Stimulated activated CD4-positive, alpha-beta T cell treated with anti-CD3 and anti-CD28 coated beads, Interleukin-12 subunit alpha, Interleukin-12 subunit beta, amount 100 ng/mL, for 48 hours (primary cell): Measurements from ENCODE around the gene RAB11FIP4.
A peak's percentile ranks its signal among the peaks of the same experiment; 100 is the strongest.

Experiments used
- DNase-seq, 3 donors: peaks; one replicate each; pipeline ENCODE4 v3.0.0-alpha.2; 2020; ENCODE audit warnings: low read depth in 2 of 3, low spot score in 1 of 3

RAB11FIP4 gene

DNA sequence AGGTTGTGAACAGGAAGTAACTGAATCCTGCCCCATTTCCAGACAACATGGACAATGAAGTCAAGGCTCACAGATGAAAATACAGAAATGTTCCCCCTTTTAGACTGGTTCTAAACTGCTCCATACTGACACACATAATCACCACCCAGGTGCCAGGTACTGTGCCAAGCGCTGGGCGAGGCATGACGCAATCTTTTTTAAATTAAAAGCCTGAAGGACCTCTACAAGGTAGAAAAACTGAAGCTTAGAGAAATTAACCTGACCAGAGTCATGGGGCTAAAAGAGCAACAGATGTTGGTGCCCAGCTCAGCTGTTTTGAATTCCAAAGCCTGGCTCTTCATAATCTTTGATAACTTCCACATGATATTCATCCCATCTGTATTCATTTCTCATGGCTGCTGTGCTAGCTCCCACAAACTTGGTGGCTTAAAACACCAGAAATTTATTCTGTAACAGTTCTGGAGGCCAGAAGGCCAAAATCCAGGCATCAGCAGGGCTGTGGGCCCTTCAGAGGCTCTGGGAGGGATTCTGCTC, 4.9 kb upstream of the RAB11FIP4 start:
- DNase-seq, result no peak

DNA sequence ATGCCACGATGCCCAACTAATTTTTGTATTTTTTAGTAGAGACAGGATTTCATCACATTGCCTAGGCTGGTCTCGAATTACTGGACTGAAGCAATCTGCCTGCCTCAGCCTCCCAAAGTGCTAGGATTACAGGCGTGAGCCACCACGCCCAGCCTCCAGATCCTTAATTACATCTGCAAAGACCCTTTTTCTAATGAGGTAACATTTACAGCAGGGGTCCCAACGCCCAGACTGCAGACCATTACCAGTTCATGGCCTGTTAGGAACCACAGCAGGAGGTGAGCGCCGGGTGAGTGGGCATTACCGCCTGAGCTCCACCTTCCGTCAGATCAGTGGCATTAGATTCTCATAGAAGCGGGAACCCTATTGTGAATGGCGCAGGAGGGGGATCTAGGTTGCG, 4.0 kb upstream of the RAB11FIP4 start:
- no peak for DNase-seq

- no peak for DNase-seq
Observed at GRCh38 chr17:31388351-31388750, 3.1 kb upstream of the RAB11FIP4 start.

DNA sequence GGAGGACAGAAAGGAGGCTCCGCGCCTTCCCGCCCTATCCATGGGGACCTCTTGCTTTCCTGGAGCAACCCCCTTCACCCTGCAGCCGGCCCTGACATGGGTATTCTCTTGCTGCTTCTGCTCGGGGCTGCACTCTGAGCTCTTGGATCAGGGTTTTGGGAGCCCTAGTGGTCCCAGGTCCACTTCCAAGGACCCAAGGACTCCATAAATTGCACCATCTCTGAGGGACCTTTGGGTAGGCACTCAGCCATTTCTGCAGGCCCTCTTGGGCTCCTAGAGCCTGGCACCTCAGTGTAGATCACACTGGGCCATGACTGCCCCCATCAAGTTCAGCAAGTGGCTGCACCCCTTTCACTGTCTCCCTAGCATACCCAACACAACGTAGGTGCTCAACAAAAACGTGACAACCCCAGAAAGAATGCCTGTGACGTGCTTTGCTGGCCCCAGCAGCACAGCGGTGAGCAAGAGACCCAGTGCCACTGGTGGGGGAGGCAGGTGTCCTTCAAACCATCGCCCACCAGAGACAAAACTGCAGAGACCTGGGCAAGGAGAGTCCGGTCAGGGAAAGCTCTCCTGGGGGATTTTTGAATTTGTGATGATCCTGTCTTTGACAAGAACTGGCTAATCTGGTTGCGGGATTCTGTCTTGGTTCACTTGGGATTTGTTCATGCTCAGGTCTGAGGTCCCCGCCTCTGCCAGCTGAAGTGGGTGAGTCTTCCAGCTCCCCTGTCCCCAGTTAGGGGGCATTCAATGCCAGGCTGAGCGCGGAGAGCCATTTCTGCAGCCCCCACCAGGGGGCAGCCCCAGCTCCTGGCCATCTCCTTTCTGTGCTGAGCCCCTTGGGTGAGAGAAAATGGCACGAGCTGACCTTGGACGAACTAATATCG, 2.5 kb upstream of the RAB11FIP4 start:
- DNase-seq, result peak in 1 of 3 donors; percentile 34

GRCh38 chr17:31389657-31390381, 1.7 kb upstream of the RAB11FIP4 start:
- no peak for DNase-seq

DNA sequence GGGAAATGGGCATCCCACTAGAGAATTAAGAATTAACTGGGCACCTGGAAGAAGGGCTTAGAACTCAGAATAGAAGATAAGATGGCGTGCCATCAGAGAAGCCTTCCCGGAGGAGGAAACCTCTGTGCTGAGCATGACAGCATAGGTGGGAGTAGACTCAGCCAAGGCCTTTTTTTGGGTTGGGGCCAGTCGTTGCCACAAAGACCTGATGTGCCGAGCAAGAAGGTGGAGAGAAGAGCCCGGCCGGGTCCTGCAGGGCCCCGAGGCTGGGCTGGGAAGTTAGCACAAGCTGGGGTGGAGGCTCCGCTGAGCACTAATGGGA, 1.1 kb upstream of the RAB11FIP4 start:
- DNase-seq, result no peak

GRCh38 chr17:31390748-31391495, 553 bp upstream of the RAB11FIP4 start:
- DNase-seq, result no peak

DNA sequence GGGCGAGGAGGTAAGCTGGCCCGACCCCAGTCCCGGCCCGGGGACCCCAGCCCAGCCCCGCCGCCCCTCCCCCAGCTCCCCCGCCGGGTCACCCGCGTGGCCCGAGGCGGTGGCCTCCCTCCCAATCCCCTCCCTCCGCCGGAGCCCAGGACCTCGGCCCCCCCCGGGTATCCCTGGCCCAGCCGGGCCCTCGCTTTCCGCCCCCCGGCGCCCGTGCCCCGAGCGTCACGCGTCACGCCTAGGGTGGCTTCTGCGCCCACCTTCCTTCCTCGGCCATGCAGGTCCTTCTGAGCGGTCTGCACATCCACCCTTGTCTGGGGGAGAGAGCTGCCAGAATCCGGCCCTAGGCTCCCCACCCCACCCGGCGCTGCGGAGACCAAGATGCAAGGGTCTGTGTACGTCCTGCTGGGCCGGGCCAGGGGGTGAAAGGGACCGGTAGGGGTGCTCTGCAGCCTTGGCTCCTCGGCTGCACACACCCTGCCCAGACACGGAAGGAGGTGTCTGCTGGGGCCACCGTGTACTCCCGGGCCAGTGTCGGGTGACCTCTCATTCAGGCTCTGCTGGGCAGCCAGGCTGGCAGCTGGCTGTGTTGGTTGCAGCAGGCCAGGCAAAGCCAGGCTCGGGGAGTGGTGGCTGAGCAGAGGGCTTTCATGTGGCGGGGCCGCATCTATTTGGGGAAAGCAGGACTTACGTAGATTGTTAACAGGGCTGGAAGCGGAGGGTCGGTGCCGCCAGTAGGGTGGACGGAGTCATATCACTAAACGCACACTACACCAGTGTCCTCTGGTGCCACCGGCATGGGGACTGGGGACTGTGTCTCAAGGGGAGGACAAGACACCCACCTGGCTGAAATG, 754 bp downstream of the RAB11FIP4 start:
- no peak for DNase-seq

DNA sequence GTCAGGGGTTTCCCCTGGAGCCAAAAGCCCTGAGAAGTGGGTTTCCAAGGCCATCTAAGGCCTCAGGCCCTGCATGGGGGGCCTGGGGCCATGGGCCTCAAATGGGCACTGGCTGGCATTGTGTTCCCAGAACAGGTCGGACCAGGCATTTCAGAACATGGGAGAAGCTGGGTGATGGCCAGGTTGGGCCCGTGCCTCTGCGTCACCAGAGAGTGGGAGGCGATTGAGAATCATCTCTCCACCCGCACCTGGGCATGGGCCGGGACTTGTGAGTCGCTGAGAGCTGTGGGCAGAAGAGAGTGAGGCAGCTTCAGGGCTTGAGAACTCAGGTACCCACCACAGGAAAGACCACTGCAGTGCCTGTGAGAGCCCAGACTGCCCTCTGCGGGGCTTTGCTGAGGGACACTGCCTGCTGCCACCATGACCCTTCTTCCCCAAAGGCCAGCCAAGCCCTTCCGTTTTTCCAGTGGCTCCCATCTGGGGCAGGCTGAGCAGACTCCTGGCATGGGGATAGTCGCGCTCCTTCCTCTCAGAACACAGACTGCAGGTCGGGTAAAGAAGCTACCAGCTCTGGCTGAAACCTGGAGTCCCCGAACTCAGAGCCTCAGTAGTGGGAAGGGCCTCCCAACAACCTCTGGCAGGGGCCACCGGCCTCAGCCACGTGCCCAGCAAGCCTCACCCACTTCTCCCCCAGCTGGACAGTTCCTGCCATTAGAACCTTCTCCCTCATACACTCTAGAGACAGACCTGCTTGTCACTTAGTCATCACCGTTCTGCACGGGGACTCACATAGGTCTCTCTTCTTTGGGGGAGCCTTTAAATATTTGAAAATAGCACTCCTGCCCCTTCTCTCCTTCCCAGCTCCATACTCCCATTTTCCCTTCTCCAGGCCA, 1.6 kb downstream of the RAB11FIP4 start:
- no peak for DNase-seq

DNA sequence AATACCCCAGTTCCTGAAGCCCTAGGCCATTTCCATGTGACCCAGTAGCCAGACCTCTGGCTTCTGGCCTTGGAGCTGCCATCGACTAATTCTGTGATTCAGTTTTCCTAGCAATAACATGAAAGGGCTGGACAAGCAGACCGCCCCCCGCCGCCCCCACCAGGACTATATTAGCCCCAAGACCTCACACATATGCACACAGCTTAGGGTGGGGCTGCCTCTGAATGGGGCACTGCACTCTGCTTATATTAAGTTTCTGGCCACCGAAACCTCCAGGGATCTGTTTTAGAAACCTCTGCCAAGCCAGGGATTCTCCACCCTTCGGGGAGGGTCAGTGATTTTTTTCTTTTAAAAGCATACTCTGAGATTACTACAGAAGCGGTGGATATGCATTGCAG, 2.3 kb downstream of the RAB11FIP4 start:
- DNase-seq, result no peak

GRCh38 chr17:31394544-31394943, 3.1 kb downstream of the RAB11FIP4 start:
- peak in 1 of 3 donors; percentile 38 for DNase-seq

DNA sequence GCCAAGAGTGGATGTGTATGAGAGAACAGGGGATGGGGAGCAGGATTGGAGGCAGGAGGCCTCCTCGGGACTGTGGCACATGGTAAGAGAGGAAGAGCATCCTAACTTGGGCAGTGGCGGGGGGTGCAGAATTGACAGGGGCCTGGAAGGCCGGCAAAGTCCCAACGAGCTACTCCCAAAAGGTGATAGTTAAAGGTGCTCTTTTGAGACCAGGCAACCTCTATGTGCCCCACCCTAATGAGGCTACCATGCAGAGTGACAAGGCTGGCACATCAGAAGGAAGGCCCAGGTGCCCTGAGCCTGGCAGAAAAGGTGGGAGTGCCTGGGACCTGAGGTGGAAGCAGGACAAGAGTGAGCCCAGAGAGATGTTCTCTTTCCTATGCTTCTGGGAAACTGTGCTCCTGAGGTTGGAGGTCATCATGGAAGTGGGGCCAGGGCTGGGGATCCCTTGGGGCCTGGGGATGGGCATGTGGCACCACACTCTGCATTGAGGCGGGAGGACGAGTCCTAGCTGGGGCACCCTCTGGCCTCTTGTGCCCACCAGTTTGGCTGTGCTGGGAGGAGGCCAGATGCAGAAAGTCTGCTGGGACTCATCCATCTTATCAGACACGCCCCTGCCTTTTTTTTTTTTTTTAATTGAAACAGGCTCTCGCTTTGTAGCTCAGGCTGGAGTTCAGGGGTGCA, 5.9 kb downstream of the RAB11FIP4 start:
- DNase-seq, result no peak

- DNase-seq, result no peak
Observed at GRCh38 chr17:31398381-31399311, 7.2 kb downstream of the RAB11FIP4 start.

DNA sequence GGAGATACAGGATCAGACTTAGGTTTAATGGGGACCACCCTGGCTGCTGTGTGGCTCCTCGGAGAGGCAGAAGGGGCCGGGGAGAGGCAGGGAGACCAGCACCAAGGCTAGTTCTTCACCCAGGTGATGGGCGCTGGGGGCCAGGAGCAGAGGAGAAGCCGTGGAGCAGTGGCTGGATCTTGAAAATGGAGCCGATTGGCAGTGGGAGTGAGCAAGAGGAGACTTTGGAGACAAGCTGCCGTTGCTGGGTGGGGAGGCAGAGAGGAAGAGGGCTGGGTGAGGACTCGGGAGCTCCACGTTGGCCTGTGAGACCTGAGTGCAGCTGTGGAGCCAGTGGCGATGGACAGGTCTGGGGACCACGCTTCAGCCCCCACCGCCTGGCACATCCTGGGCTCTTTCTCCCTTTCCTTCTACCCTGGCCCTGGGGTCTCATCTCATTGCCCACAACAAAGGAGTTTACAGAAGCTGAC, 9.0 kb downstream of the RAB11FIP4 start:
- DNase-seq, result no peak

- DNase-seq, result no peak
Observed at GRCh38 chr17:31401456-31402254, 10.2 kb downstream of the RAB11FIP4 start.

DNA sequence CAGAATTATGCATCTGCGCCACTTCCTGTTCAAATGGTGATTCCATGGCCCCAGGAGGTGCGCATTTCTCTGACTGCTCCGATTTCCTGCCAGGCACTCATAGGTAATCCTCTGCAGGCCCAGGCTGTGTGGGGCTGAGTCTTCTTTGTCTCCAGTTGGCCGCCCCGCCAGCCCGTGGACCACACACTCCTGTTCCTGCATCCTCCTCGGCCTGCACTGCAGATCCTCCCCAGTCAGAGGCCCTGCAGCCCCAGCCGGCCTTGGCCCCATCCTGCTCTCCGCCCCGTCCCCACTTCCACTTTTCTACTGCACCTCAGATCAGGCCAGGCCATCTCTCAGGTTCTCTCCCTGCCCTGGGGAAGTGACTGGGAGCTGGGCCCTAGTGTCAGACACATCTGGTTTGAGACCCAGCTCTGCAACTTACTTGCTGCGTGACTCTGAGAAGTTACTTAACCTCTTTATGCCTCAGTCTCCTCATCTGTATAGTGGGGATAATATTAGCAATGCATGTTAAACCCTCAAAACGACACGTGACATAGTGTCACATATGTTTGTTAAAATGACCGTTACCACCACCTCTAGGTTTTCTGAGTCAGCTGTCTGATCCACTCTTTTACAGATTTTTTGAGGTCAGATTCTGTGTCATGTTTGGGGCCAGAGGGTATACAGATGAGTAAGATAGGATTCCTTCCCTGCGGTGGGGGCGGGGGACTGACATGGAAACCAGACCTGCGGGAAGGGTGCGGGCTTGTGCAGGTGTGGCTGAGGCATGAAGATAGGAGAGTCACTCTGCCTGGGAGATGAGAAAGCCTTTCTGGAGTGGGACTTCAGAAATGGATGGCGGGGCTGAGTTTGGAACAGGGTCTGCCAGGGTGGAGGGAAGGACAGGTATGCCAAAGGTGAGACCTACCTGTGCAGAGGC, 12.8 kb downstream of the RAB11FIP4 start:
- DNase-seq, result no peak
